ENCODE measurements around the gene PPP4R1. TPM values are rescaled to one million over a fixed set of nuclear protein-coding genes. Genes with fewer than 3 reads are reported as not detected.
A peak's percentile ranks its signal among the peaks of the same experiment; 100 is the strongest.
"Not testable (repeated sequence)": the region's sequence is repeated elsewhere in the genome, so short reads cannot be mapped to it uniquely, and the experiment has no call there.

PPP4R1 gene
- total RNA-seq, 6 experiments from 2014 or later = 15.0 to 36.5 (median 30.1) TPM

DNA sequence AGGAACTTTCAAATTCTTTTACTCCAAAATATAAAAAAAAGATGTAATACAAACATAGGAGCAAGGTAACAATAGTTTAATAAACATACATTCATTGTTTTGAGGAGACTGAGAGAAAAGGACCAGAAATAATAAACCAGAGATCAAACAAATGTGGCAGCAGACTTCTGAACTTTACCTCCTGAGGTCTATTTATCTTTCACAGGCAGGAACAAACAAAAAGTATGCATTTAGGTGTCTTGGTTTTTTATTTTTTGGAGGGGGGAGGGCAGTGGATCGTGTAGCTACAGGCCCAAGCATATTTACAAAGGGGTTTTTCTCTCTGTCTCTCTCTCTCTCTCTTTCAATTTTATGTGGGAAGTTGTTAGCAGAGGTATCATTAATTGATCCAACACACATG lies 5.6 kb downstream of the PPP4R1 start:
- DNase-seq (no peak), ATAC-seq (peak; percentile 60 to 78 (median 64))
- H3K4me1 ChIP-seq = peaks cover 0 to 31% (median 9%) of the 10 kb centered on the region in 4 donors
- H3K4me3 ChIP-seq = no peak overlapping the region
- no peaks in the 10 kb centered on the region for H3K9me3 ChIP-seq
- intact Hi-C loops (cut with DNase I) = no loop called here
- H3K27ac ChIP-seq = peak overlapping the region in 2 of 3 donors; percentile 33 to 45
- H3K27me3 ChIP-seq = no peaks in the 10 kb centered on the region
- no peaks in the 10 kb centered on the region for H3K36me3 ChIP-seq
- whole genome bisulfite sequencing (ENCODE audit: insufficient coverage, low coverage, low lambda C conversion rate, missing lambda C conversion rate) = 8% methylated on average over 1 of the region's 1 CpG
- TF ChIP-seq POLR2A (IDR thresholded peaks at IDR 0.05) = no peak
- TF ChIP-seq, protein P1, sequence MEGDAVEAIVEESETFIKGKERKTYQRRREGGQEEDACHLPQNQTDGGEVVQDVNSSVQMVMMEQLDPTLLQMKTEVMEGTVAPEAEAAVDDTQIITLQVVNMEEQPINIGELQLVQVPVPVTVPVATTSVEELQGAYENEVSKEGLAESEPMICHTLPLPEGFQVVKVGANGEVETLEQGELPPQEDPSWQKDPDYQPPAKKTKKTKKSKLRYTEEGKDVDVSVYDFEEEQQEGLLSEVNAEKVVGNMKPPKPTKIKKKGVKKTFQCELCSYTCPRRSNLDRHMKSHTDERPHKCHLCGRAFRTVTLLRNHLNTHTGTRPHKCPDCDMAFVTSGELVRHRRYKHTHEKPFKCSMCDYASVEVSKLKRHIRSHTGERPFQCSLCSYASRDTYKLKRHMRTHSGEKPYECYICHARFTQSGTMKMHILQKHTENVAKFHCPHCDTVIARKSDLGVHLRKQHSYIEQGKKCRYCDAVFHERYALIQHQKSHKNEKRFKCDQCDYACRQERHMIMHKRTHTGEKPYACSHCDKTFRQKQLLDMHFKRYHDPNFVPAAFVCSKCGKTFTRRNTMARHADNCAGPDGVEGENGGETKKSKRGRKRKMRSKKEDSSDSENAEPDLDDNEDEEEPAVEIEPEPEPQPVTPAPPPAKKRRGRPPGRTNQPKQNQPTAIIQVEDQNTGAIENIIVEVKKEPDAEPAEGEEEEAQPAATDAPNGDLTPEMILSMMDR (IDR thresholded peaks at IDR 0.05) = no peak

DNA sequence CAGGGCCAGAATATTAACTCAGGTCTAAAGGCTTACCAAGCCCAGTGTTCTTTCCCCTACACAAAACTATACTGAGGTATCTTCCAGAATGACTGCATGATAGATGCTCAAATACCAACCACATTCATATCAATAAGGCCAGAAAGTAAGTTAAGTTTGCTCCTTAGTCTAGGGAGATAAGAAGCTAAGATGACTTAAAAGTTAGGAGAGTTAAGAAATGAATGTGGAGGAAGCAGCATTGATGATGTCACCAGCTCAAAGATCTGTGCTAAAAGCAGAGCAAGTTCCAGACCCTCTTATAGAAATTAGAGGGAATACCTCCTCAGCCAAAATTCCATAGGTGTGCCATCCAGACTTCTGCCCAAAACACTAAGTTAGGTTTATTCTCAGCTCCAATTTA lies 6.1 kb downstream of the PPP4R1 start:
- DNase-seq (no peak), ATAC-seq (peak in 1 of 4 donors; percentile 17)
- Histone ChIP-seq H3K4me3 (no peak overlapping the region), H3K9me3 (no peaks in the 10 kb centered on the region), H3K36me3 (no peaks in the 10 kb centered on the region), H3K4me1 (peaks cover 0 to 31% (median 8%) of the 10 kb centered on the region in 4 donors), H3K27ac (peak overlapping the region in 1 of 3 donors; percentile 45), H3K27me3 (no peaks in the 10 kb centered on the region)
- no peak for TF ChIP-seq POLR2A (IDR thresholded peaks at IDR 0.05)
- TF ChIP-seq, protein P1 (IDR thresholded peaks at IDR 0.05) = no peak
- intact Hi-C loops (cut with DNase I) = no loop called here

DNA sequence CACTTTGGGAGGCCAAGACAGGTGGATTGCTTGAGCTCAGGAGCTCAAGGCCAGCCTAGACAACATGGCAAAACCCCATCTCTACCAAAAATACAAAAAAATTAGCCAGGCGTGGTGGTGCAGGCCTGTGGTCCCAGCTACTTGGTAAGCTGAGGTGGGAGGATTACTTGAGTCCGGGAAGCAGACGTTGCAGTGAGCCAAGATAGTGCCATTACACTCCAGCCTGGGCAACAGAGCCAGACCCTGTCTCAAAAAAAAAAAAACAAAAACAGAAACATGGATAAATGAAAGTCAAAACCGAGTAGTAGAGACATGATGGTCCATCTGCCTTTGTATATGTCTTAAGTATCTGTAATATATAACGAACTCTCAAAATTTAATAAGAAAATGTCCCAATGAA lies 7.2 kb downstream of the PPP4R1 start:
- H3K4me1 ChIP-seq = peaks cover 0 to 25% (median 7%) of the 10 kb centered on the region in 4 donors
- H3K27me3 ChIP-seq; H3K4me3 ChIP-seq; H3K36me3 ChIP-seq; H3K27ac ChIP-seq; intact Hi-C loops (cut with DNase I); DNase-seq; H3K9me3 ChIP-seq; ATAC-seq: not testable (repeated sequence)
- 92% methylated on average over 5 of the region's 5 CpGs for WGBS (ENCODE audit: insufficient coverage, low coverage, low lambda C conversion rate, missing lambda C conversion rate)

DNA sequence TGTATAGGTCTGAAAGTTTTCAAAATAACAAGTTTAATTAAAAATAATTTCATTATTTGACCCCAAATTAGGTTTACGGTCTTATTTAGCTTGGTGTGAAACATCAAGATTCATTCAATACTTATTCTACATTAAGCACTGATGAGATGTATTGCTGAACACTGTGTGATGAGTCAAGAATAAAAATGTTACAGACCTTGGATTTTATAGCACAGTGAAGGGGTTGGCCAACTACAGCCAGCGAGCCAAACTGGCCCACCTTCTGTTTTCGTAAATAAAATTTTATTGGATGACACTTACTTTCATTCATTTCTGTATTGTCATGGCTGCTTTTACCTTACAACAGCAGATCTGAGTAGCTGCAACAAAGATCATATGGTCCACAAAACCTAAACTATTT lies 8.3 kb downstream of the PPP4R1 start:
- no peaks in the 10 kb centered on the region for H3K36me3 ChIP-seq
- 98% methylated on average over 3 of the region's 3 CpGs for WGBS (ENCODE audit: insufficient coverage, low coverage, low lambda C conversion rate, missing lambda C conversion rate)
- H3K27me3 ChIP-seq = no peaks in the 10 kb centered on the region
- H3K4me3 ChIP-seq = no peak overlapping the region
- no peak overlapping the region for H3K27ac ChIP-seq
- H3K9me3 ChIP-seq = no peaks in the 10 kb centered on the region
- intact Hi-C loops (cut with DNase I) = no loop called here
- H3K4me1 ChIP-seq = peaks cover 0 to 25% (median 7%) of the 10 kb centered on the region in 4 donors
- TF ChIP-seq, protein P1 (IDR thresholded peaks at IDR 0.05) = no peak
- no peak for TF ChIP-seq POLR2A (IDR thresholded peaks at IDR 0.05)
- ATAC-seq (no peak), DNase-seq (no peak)

DNA sequence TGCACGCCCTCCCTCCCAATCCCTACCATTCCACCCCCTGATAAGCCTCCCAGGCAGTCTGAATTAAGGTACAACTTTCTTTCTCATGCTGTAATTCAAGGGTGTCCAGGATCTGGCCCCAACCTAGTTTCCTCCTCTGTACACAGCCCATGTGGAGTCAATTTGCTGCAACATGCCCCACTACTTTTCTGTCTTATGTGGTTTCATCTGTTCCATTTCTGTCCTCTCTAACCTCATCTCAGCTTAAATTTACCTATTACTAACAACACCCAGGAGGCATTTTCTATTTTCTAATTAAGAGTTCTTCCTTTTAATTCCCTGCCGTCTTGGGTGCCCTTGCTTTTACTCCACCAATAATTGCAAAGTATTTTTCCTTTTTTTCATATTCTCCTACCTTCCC lies 10.0 kb downstream of the PPP4R1 start:
- Histone ChIP-seq H3K9me3 (peaks cover 0 to 3% (median 0%) of the 10 kb centered on the region in 4 donors), H3K27ac (no peak overlapping the region), H3K36me3 (no peaks in the 10 kb centered on the region), H3K4me3 (no peak overlapping the region), H3K4me1 (peaks cover 0 to 19% (median 4%) of the 10 kb centered on the region in 4 donors), H3K27me3 (no peaks in the 10 kb centered on the region)
- ATAC-seq (no peak), DNase-seq (no peak)
- no peak for TF ChIP-seq POLR2A (IDR thresholded peaks at IDR 0.05)
- TF ChIP-seq, protein P1 (IDR thresholded peaks at IDR 0.05) = no peak
- intact Hi-C loops (cut with DNase I) = no loop called here
- 92% methylated on average over 2 of the region's 2 CpGs for WGBS (ENCODE audit: insufficient coverage, low coverage, low lambda C conversion rate, missing lambda C conversion rate)
